Retinal pigment epithelial cell (primary cell): ENCODE measurements around the gene MOGAT3.

Experiments used
- DNase-seq: peaks from one replicate; pipeline ENCODE4 v3.0.0-alpha.2; 2010; ENCODE audit warnings: low read depth
- H3K4me3 ChIP-seq: 2 replicates; pipeline ENCODE4 v1.5.1; 2011; ENCODE audit warnings: mild to moderate bottlenecking, low read length, control low read depth, moderate library complexity
- CTCF ChIP-seq: conservative IDR thresholded peaks from 2 replicates; pipeline ENCODE4 v1.5.1; 2011; ENCODE audit warnings: low read depth, low read length, control low read depth, inconsistent platforms

MOGAT3 gene

GRCh38 chr7:101170617-101171441, 30.0 kb downstream of the MOGAT3 start:
- H3K4me3 ChIP-seq: no peak overlapping the region
- DNase-seq: no peak
- no peak for TF ChIP-seq CTCF

GRCh38 chr7:101169838-101170551, 30.8 kb downstream of the MOGAT3 start:
- DNase-seq: no peak

GRCh38 chr7:101169110-101169837, 31.6 kb downstream of the MOGAT3 start:
- H3K4me3 ChIP-seq: no peak overlapping the region
- DNase-seq: no peak
- no peak for TF ChIP-seq CTCF

More at GRCh38 chr7:101169838-101170551, 30.8 kb downstream of the MOGAT3 start:
- H3K4me3 ChIP-seq: no peak overlapping the region
- TF ChIP-seq CTCF: peak; percentile 94

GRCh38 chr7:101168412-101169049, 32.3 kb downstream of the MOGAT3 start:
- no peak for TF ChIP-seq CTCF

GRCh38 chr7:101167645-101168411, 33.0 kb downstream of the MOGAT3 start:
- DNase-seq: no peak
- no peak for TF ChIP-seq CTCF
- no peak overlapping the region for H3K4me3 ChIP-seq

More at GRCh38 chr7:101168412-101169049, 32.3 kb downstream of the MOGAT3 start:
- DNase-seq: no peak
- no peak overlapping the region for H3K4me3 ChIP-seq
